GM12872 (cell line): ENCODE results near the gene FSHB.
A peak's percentile ranks its signal among the peaks of the same experiment; 100 is the strongest.

Source experiments
- TF ChIP-seq, protein P1 (sequence below): IDR thresholded peaks from 3 replicates; pipeline ENCODE4 v1.5.1; 2011; ENCODE audit warnings: low read depth, mild to moderate bottlenecking, low read length, moderate library complexity; ENCODE audit not compliant: insufficient read depth

The FSHB gene

DNA sequence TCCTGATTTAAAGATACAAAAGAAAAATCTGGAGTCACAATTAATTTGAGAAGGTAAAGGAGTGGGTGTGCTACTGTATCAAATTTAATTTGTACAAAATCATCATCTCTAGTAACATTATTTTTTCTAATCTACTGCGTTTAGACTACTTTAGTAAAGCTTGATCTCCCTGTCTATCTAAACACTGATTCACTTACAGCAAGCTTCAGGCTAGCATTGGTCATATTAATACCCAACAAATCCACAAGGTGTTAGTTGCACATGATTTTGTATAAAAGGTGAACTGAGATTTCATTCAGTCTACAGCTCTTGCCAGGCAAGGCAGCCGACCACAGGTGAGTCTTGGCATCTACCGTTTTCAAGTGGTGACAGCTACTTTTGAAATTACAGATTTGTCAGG lies at the start of gene FSHB:
FSHB (plus strand) TSS at position 301 of the 400 bp plus-strand sequence. CDS start 889 bp downstream, outside the sequence.
- TF ChIP-seq, protein P1, sequence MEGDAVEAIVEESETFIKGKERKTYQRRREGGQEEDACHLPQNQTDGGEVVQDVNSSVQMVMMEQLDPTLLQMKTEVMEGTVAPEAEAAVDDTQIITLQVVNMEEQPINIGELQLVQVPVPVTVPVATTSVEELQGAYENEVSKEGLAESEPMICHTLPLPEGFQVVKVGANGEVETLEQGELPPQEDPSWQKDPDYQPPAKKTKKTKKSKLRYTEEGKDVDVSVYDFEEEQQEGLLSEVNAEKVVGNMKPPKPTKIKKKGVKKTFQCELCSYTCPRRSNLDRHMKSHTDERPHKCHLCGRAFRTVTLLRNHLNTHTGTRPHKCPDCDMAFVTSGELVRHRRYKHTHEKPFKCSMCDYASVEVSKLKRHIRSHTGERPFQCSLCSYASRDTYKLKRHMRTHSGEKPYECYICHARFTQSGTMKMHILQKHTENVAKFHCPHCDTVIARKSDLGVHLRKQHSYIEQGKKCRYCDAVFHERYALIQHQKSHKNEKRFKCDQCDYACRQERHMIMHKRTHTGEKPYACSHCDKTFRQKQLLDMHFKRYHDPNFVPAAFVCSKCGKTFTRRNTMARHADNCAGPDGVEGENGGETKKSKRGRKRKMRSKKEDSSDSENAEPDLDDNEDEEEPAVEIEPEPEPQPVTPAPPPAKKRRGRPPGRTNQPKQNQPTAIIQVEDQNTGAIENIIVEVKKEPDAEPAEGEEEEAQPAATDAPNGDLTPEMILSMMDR: no peak

DNA sequence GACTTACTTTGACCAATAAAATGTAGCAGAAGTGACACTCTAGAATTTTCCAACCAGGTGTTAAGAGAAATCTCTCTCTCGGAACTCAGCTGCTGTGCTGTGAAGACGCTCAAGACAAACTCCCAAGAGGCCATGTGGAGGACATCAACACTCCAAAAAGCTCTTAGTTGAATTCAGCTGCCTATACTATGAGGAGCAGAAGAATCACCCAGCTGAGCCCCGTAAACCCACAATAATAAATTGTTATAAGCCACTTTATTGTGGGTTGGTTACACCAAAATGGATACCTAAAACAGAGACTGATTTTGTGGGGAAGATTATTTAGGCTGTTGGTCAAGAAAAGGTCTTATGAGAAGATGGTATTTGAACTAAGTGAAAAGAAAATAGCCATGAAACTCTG lies 44.1 kb upstream of the FSHB start:
- TF ChIP-seq, protein P1: no peak

DNA sequence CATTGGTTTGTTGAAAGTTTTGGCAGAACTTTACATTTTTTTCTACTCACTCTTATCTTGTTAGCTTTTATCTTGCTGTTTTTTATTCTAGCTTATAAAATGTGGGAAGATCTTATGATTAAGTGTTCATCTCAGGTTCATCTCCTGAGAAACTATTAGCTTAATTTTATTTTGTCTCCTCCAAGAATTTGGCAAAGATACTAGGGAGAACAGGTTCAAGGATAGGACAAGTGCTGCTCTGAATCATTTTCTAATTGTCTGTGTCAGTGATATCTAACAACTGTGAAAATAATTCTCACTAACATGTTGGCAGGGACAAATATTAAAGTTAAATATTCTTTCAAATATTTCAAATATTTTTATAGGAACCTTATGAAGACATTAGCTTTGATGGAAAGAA lies 38.2 kb upstream of the FSHB start:
- TF ChIP-seq, protein P1: no peak

DNA sequence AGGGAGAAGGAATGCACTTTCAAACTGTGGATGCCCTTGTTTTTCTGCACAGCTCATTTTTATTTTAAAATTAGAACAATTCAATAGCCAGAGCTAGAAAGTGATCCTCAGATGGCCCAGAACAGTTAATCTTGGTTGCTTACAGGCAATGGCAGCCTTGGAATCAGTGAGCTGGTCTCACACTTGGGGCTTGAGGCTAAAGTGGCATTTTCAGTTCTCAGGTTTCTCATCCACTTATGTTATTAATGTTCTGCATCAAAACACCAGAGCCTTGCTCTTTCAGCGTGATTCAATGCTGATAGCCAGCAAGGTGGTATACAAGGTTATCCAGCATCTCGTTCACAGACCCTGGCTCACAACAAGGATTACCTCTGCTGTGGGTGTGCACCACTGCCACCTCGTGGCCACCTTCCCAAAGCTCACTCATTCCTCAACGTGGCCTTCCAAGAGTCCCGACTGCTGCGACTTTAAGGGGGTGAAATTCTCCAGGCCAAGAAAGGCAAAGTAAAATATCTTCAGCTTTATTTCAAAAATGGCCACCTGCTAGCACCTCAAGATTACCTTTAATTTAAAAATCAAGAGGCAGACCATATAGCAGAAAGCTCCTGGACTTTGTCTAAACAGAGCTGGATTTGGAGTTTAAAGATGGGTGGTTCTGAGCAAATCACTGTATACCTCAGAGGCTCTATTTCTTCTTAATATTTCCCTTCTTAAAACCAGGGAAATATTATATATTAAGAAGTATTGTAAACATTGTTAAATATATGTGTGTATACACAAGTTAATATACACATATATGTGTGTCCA lies 34.2 kb upstream of the FSHB start:
- TF ChIP-seq, protein P1: peak; percentile 91

DNA sequence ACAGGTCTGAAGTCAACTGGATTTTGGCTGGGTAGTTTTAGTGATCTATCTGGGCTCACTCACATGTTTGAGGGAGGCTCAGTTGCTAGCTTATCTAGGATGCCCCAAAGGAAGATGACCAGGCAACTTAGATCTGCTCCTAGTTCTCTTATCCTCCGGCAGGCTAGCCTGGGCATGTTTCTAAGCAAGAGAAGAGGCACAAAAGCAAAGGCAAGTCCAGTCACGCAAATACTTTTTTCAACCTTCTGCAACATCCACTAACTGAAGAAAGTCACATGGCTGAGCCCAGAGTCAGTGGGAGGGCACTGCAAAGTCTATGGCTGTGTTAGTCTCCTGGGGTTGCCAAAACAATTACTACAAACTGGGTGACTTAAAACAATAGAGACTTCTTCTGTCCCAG lies 32.9 kb upstream of the FSHB start:
- TF ChIP-seq, protein P1: no peak

DNA sequence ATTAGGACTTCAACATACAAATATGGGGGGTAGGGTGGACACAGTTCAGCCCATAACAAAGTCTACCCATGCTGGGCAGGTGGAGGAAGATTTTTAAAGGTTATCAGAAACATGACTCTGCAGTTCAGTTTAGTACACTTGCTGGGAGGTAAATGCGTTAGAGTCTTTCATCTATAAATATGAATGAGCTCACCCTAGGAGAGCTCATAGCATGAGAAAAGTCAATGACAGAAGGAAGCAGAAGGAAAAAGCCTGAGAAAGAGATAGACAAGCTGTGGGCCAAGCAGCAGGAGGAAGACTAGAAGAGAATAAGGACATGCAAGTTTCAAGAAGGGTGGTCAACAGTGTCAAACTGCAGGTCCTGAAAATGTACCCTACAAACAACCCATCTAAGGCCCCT lies 27.0 kb upstream of the FSHB start:
- TF ChIP-seq, protein P1: no peak

DNA sequence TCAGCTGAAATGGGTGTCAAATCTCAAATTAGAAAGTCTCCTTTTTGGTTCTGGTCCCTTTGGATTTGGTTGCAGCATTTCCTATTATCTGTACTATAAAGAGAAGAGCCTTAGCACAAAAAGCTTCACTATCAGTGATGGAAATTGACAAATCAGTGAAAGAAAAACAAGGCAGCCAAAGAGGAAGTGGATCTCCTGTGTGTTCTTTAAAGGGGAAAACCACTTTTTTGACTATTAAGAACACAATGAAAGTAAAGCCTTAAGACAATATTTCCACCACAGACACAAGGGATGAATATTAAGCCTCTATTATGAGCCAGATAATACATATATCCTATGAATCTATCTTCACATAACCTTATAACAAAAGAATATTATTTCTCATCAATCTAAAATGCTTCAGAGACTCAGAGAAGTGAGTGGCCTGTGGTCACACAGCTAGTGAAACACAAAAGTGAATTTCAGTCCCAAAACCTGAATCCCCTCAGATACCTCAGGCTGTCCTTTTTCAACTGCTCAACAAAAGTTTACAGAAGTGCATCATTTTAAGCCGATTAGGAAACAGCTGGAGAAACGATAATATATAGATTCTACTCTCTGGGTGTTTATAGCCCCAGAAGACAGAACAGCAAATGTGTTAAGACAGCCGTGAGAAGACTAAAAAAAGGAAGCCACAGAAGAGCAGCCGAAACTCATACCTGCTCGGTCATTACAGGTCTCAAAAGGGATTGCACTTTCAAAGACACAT lies 24.4 kb upstream of the FSHB start:
- TF ChIP-seq, protein P1: no peak
